GM18868 (cell line): ENCODE results near the gene CCDC6.

Experiments used
- ATAC-seq: cut with Tn5 transposase; IDR thresholded peaks from one replicate; pipeline ENCODE4 v1.9.1; 2021; ENCODE audit warnings: mild to moderate bottlenecking, moderate library complexity; ENCODE audit not compliant: unreplicated experiment

Gene CCDC6

DNA sequence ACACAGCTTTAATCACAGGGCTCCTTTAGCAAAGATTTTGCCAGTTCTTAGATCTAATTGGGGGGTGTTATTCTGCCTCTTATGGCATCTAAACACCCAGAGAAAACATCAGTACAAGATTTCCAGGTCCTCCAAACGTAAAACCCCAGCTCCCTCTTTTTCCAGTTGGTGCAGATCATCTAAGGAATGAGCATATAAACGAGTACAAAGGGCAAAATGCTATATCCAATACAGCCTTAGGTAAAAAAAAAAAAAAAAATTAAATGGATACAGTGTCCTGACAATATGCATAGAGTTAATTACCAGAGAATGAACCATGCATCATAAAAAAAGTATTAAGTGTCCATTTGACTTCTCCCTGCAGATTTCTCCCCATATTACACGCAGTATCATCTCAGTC lies 50.3 kb downstream of the CCDC6 start:
- no peak for ATAC-seq

GRCh38 chr10:59854571-59854970 lies 51.8 kb downstream of the CCDC6 start:
- no peak for ATAC-seq

GRCh38 chr10:59852670-59853069 lies 53.7 kb downstream of the CCDC6 start:
- peak; percentile 50 for ATAC-seq

GRCh38 chr10:59851864-59852263 lies 54.5 kb downstream of the CCDC6 start:
- no peak for ATAC-seq

DNA sequence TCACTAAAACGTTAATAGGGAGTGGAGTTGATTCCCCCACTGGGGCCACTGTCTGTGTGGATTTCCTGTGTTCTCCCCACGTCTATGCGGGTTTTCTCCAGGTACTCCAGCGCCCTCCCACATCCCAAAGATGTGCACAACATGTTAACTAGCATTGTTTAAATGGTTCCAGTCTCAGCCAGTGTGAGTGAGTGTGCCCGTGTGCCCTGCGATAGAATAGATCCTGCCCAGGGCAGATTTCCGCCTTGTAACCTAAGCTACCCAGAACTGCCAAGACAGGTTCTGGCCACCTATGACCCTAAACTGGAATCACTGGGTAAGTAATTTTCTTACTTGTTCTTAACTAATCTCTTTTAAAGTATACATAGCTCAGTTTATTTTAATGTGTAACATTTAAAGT lies 58.5 kb downstream of the CCDC6 start:
- no peak for ATAC-seq

DNA sequence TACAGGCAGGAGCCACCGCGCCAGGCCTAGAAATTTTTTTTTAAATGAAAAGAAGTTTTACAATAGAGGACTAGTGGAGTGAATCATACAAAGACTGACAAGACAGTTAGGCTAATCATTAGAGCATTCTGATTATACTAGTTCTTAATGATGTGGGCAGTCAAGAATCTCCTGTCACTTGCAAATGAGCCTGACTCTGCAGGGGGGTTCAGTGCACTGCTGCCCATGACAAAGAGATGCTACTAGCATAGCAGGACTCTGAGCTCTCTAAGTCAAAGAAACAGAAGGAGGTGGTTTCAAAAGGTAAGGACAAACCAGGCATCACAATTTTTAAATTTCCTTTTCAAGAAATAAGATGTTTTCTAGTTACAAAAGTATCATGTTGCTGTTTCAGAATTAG lies 59.0 kb downstream of the CCDC6 start:
- ATAC-seq, result no peak

- ATAC-seq, result no peak
Measured at GRCh38 chr10:59844436-59844835, 61.9 kb downstream of the CCDC6 start.

DNA sequence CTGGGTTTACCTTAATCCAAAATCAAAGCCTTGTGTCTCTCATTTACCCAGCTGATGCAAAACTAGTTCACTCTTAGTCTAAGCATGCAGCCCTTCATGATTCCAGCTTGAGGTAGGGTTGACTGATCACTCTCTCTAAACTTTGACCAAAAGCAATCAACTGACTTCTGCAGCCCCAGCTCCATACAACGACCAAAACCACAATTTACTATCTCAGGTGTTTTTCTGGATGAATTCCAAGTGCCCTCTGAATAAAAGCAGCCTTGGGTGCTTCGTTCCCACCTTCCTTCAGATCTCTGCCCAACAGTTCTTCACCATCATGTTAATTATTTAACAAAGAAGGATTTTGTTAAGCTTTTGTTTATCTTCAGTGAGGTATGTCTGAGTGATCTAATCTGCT lies 62.6 kb downstream of the CCDC6 start:
- ATAC-seq, result no peak

DNA sequence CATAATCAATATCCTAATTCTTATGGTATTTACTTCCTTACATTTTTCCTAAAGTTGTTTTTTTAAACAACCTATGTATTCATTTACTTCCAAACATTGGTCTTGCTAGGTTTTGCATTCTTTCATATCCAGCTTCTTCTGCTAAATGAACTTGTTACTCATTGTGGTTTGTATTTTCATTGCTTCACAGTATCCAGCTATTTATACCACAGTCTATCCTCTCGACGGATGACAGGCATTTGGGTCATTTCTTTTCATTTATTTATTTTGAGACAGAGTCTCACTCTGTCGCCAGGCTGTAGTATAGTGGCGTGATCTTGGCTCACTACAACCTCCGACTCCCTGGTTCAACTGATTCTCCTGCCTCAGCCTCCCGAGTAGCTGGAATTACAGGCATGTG lies 66.8 kb downstream of the CCDC6 start:
- ATAC-seq, result no peak

DNA sequence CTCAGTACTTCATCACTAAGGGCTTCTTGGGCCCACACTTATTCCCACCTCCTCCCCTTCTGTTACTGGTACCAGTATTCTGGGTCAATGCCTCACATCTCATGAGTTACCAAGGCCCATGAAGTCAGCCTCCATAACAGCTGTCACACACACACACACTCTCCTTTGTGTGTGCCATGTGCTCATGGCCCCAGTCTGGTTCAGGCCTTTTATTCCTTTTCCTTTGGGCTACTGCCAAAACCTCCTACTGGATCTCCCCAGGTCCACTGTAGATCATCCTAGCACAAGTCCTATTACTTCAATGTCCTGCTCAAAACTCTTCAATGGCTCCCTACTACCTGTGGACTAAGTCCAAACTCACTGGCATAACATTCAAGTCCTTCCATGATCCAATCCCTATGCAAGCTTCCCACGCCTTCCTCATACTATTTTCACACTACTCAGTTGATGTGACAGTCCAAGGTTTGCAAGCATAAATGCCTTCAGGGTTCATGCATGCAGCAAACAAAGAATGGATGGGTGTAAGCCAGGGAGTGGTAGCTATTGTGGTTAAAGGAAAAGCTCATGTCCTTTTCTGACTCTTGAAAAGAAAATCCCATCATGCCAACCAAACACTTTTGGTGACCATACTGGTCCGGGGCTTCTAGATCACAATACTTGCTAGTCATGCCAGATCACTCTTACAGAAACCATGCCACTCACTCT lies 68.1 kb downstream of the CCDC6 start:
- no peak for ATAC-seq

DNA sequence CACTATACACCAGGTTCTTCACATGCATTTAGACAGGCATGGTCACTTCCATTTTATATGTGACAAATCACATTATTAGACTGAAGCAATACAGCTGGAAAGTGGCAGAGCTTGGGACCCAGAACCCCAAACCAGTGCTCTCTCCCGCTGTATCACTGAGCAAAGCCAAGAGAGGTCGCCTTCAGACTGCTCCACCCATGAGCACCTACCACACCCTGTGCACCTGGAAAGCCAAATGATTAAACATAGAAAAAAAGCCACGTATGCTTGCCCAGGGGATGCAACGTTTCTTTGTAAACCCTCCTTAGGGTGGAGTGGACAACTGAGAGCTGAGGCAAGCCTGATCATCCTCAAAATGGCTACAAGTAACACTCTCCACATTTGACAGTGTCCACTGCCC lies 72.5 kb downstream of the CCDC6 start:
- ATAC-seq, result no peak

DNA sequence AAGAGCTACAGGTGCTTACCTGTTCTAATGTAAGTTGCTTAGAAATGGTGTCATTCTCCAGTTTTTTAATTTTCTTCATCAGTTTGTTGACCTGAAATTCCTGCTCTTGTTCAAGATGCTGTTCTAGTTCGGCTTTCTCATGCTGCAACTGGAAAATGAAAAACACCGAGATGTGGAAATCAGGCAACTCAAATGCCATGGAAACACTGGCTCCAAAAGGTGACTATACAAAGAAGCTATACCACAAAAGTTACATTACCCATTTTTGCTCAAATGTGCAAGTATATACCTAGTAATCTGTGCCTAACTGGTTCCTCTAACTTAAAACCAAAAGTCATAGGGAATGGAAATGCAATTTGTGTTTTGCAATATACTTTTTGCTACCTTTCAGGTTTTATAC lies 73.8 kb downstream of the CCDC6 start:
- ATAC-seq, result no peak

DNA sequence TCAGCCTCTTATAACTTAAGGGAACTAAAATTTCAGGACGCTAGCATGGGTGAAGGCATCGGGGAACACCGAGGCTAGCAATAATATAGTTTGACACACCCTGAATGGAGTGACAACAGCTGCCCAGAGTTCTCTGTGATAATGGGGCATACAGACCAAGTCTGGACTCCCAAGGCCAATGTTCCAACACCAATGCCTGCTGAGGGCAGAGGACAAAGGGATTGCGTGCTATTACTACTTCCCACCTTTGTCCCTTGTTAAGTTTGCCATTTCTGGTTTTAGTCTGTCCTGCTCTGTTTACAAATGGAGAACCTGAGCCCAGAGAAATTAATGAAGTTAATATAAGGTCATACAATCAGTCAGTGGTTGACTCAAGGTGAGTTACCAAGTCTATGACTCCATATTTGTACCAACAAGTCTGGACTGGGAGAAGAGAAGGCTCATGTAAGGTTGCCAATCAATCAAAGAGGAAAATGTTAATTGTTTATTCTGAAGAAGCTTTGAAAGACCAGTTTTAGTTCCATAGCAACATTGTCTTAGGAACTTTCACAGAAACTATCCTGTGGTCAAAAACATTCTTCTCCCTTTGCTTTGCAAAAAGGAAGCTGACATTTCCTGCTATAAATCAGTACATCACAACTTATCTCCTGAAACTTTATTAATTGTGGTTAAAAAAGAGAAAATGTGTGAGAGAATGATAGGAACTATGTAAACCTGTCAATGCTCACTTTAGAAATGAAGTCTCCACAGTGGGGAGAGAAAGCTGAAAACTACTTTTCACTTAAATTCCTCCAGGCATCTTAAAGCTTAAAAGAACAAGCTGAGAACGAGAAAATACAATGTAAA lies 74.5 kb downstream of the CCDC6 start:
- ATAC-seq, result no peak

DNA sequence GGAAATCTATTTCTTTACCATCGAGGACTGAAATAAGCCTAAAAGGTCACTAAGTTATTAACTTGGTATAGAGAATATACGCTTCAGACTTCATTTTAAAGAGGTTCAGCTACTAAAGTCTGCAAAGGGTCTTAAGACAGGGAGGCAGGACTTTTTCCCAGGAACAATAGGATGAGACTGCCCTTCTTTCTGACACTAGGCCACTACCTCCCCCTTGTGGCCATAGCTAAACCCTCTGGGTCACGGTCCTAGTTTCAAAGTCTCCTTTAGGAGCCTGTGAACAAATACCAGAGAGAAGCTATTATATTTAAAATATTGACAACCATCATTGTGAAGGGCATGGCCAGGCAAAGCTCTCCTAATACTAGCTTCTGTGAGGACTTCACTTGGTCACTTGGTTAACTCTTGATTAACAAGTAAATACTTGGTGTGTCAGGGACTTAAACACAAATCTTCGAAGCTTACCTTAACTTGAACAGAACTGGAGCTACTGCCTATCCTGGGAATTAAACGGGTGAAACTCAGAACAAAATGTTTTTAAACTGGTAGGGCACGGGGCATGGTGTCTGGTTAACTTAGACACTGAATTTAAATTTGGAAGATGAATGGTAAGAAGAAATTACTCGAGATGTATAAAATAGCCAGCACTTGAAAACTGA lies 75.6 kb downstream of the CCDC6 start:
- ATAC-seq, result no peak

DNA sequence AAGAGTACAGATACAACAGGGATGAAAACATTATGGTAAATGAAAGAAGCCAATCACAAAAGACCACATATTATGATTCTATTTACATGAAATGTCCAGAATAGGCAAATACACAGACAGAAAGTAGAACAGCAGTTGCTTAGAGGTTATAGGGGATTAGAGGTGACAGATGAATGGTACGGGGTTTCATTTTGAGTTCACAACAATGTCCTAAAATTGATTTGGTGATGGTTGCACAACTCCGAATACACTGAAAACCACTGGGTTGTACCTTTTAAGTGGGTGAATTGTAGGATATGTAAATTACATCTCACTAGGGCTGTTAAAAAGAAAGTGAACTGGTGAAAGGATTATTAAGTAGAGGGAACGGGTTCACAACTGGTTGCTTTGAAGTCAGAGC lies 76.8 kb downstream of the CCDC6 start:
- peak; percentile 84 for ATAC-seq

DNA sequence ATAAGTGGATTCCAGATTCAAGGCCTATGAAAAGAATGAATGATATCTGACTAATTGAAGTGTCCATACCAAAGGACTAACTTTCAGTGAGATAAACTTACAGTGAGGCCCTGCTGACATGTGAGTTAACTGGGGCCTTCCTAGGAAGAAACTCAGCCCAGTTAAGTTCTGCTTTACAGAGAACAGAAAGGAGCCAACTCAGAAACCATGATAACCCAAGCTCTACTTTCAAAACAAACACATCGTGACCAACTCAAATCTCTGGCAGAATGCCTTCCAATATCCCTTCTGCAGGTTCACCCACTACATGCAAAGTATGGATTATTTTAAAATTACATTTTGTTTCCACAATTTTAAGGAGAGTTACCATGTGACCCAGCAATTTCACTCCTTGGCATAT lies 77.3 kb downstream of the CCDC6 start:
- ATAC-seq, result peak; percentile 36

DNA sequence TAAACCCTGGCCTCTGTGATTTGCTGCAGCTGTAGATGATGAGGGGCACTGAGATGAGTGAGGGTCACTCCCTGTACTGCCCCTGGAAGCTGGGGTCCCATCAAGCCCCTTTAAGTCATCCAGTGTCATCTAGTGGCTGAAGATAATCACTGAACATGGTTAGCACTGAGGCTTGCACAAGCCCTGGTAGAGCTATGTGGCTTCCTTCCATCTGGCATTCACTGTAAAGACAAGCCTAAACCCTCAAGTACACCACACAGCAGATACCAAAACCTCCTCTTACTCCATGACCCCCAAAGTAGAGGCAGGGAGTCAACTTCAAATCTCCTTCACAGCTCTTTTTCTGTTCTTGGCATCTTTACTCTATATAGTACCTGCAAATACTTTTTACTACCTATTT lies 80.4 kb downstream of the CCDC6 start:
- no peak for ATAC-seq

DNA sequence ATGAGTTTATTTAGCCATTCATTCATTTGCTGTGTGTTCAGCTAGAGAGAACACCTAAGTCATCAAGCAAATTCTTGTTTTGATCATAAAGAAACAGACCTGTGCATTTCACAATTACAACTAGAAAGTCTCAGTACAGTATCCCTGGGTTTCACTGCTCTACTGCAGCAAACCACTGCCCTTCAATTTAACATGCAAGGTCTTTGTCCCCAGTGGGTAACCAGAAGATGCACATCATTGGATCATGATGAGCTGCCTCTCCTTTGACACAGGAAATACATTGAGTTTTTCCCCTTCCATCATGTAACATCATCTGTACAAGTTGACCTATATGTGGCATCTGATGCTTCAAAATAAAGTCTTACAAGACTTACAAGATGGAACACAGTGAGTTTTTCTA lies 82.6 kb downstream of the CCDC6 start:
- no peak for ATAC-seq

GRCh38 chr10:59823111-59823510 lies 83.2 kb downstream of the CCDC6 start:
- ATAC-seq, result no peak

DNA sequence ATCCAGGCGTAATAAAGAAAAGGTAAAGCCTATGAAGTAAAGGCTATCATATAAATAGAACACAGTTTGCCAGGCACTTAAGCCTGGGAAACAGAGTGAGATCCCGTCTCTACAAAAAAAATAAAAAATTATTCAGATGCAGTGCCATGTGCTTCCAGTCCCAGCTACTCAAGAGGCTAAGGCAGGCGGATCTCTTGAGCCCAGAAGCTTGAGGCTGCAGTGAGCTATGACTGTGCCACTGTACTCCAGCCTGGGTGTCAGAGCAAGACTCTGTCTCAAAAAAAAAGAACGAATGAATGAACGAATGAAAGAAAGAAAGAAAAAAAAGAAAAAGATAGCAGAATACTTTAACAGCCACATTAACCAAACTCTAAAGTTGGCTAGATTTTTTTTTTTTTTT lies 85.9 kb downstream of the CCDC6 start:
- ATAC-seq, result no peak

DNA sequence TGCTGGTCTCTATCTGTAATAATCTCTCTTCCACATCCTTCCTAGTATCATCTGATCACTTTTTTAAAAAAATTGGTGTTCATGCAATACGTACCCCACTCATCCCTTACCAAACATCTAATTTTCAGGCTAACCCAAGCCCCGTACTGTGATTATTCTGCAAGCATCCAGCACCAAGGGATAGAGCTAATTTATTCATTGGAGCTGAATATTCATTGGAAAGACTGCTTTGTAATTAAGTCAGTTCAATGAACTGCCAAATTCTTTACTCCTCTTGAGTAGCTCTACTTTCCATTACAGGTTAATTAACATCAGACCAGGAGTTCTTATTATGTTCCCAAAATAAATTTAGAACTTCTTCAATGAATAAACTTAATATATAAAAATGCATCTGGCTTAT lies 86.7 kb downstream of the CCDC6 start:
- ATAC-seq, result no peak

DNA sequence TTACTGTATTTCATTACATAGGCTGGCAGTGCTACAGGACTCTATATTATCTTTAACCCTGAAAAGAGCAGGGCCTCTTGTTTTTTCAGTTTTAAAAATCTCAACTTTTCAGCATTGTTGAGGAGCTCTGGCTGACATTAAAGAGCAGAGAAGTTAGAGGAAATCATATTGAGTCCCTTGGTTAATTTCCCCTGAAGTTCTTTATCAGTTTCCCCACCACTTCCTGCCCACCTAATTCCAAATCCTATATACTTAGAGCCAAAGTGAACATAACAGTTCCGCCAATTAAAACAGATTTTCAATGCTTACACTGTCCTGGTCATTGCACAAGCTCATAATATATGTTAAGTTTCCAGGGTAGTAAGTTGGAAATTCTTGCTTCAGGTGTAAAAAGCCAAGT lies 87.1 kb downstream of the CCDC6 start:
- ATAC-seq, result no peak
